ENCODE measurements around the gene FN3K. TPM values are rescaled to one million over a fixed set of nuclear protein-coding genes. Genes with fewer than 3 reads are reported as not detected.
"Not testable (repeated sequence)": the region's sequence is repeated elsewhere in the genome, so short reads cannot be mapped to it uniquely, and the experiment has no call there.

The FN3K gene
- total RNA-seq, 2 experiments from 2014 or later: 1.7 to 1.9 TPM

- ATAC-seq (no peak), DNase-seq (no peak)
- Mint-ChIP-seq H3K36me3 (ENCODE audit: low read depth) (peaks cover 59% of the 10 kb centered on the region), H3K4me3 (no peak overlapping the region), H3K9me3 (ENCODE audit: insufficient read depth) (peaks cover 8% of the 10 kb centered on the region), H3K4me1 (ENCODE audit: low read depth) (no peaks in the 10 kb centered on the region), H3K27me3 (ENCODE audit: low read depth) (no peaks in the 10 kb centered on the region), H3K27ac (no peak overlapping the region)
- ChIA-PET CTCF (interaction anchor here (1.2 kb wide), 1 partner anchor 10 kb away, joined by 4 read pairs; no protein-coding TSS in a partner anchor), POLR2A (no interaction called here)
These were observed 5.7 kb upstream of the FN3K start for GRCh38 chr17:82729479-82730260.

- H3K9me3 Mint-ChIP-seq (ENCODE audit: insufficient read depth): peaks cover 8% of the 10 kb centered on the region
- ATAC-seq (no peak), DNase-seq (no peak)
- peaks cover 50% of the 10 kb centered on the region for H3K36me3 Mint-ChIP-seq (ENCODE audit: low read depth)
- no peaks in the 10 kb centered on the region for H3K27me3 Mint-ChIP-seq (ENCODE audit: low read depth)
- no peak overlapping the region for H3K4me3 Mint-ChIP-seq
- POLR2A ChIA-PET: interaction anchor here (1.1 kb wide), 1 partner anchor 16 kb away, joined by 3 read pairs; no protein-coding TSS in a partner anchor
- no peak overlapping the region for H3K27ac Mint-ChIP-seq
- CTCF ChIA-PET: interaction anchor here (1.8 kb wide), 1 partner anchor 9 kb away, joined by 7 read pairs; no protein-coding TSS in a partner anchor
- H3K4me1 Mint-ChIP-seq (ENCODE audit: low read depth): no peaks in the 10 kb centered on the region
These were observed 3.2 kb upstream of the FN3K start for GRCh38 chr17:82732118-82732743.

- POLR2A ChIA-PET: no interaction called here
- H3K4me1 Mint-ChIP-seq (ENCODE audit: low read depth): no peaks in the 10 kb centered on the region
- no peak overlapping the region for H3K4me3 Mint-ChIP-seq
- peaks cover 22% of the 10 kb centered on the region for H3K9me3 Mint-ChIP-seq (ENCODE audit: insufficient read depth)
- H3K27me3 Mint-ChIP-seq (ENCODE audit: low read depth): no peaks in the 10 kb centered on the region
- CTCF ChIA-PET: no interaction called here
- ATAC-seq (no peak), DNase-seq (no peak)
- no peak overlapping the region for H3K27ac Mint-ChIP-seq
- peaks cover 44% of the 10 kb centered on the region for H3K36me3 Mint-ChIP-seq (ENCODE audit: low read depth)
These were observed 1.2 kb downstream of the FN3K start for GRCh38 chr17:82736511-82737185.

GRCh38 chr17:82737967-82738877 lies 2.8 kb downstream of the FN3K start:
- no peaks in the 10 kb centered on the region for H3K27me3 Mint-ChIP-seq (ENCODE audit: low read depth)
- no peak overlapping the region for H3K27ac Mint-ChIP-seq
- ChIA-PET CTCF (no interaction called here), POLR2A (no interaction called here)
- H3K4me1 Mint-ChIP-seq (ENCODE audit: low read depth): no peaks in the 10 kb centered on the region
- no peak overlapping the region for H3K4me3 Mint-ChIP-seq
- H3K36me3 Mint-ChIP-seq (ENCODE audit: low read depth): peaks cover 33% of the 10 kb centered on the region
- ATAC-seq (no peak), DNase-seq (no peak)
- peaks cover 25% of the 10 kb centered on the region for H3K9me3 Mint-ChIP-seq (ENCODE audit: insufficient read depth)

GRCh38 chr17:82740906-82741759 lies 5.7 kb downstream of the FN3K start:
- POLR2A ChIA-PET: no interaction called here

GRCh38 chr17:82743344-82744219 lies 8.2 kb downstream of the FN3K start:
- peaks cover 21% of the 10 kb centered on the region for H3K9me3 Mint-ChIP-seq (ENCODE audit: insufficient read depth)
- ChIA-PET POLR2A (interaction anchor here (0.7 kb wide), 1 partner anchor 26 kb away, joined by 3 read pairs; no protein-coding TSS in a partner anchor), CTCF (no interaction called here)
- DNase-seq: no peak
- no peak for ATAC-seq
- H3K27ac Mint-ChIP-seq: no peak overlapping the region
- H3K36me3 Mint-ChIP-seq (ENCODE audit: low read depth): peaks cover 19% of the 10 kb centered on the region
- no peak overlapping the region for H3K4me3 Mint-ChIP-seq
- H3K4me1 Mint-ChIP-seq (ENCODE audit: low read depth): no peaks in the 10 kb centered on the region
- no peaks in the 10 kb centered on the region for H3K27me3 Mint-ChIP-seq (ENCODE audit: low read depth)

More at GRCh38 chr17:82740906-82741759, 5.7 kb downstream of the FN3K start:
- H3K27ac Mint-ChIP-seq: no peak overlapping the region
- ATAC-seq (no peak), DNase-seq (no peak)
- no peak overlapping the region for H3K4me3 Mint-ChIP-seq
- H3K27me3 Mint-ChIP-seq (ENCODE audit: low read depth): no peaks in the 10 kb centered on the region
- CTCF ChIA-PET: interaction anchor here (2.1 kb wide), 1 partner anchor 9 kb away, joined by 7 read pairs; no protein-coding TSS in a partner anchor
- no peaks in the 10 kb centered on the region for H3K4me1 Mint-ChIP-seq (ENCODE audit: low read depth)
- H3K36me3 Mint-ChIP-seq (ENCODE audit: low read depth): peaks cover 19% of the 10 kb centered on the region
- H3K9me3 Mint-ChIP-seq (ENCODE audit: insufficient read depth): peaks cover 21% of the 10 kb centered on the region

- Mint-ChIP-seq H3K9me3 (ENCODE audit: insufficient read depth) (peaks cover 21% of the 10 kb centered on the region), H3K36me3 (ENCODE audit: low read depth) (peaks cover 19% of the 10 kb centered on the region)
- ATAC-seq; DNase-seq; POLR2A ChIA-PET; H3K4me3 Mint-ChIP-seq; H3K4me1 Mint-ChIP-seq (ENCODE audit: low read depth); CTCF ChIA-PET; H3K27ac Mint-ChIP-seq; H3K27me3 Mint-ChIP-seq (ENCODE audit: low read depth): not testable (repeated sequence)
These were observed 9.3 kb downstream of the FN3K start for GRCh38 chr17:82744736-82745135.

- ATAC-seq (no peak), DNase-seq (no peak)
- peaks cover 17% of the 10 kb centered on the region for H3K9me3 Mint-ChIP-seq (ENCODE audit: insufficient read depth)
- no peak overlapping the region for H3K27ac Mint-ChIP-seq
- H3K27me3 Mint-ChIP-seq (ENCODE audit: low read depth): no peaks in the 10 kb centered on the region
- no peaks in the 10 kb centered on the region for H3K4me1 Mint-ChIP-seq (ENCODE audit: low read depth)
- peaks cover 14% of the 10 kb centered on the region for H3K36me3 Mint-ChIP-seq (ENCODE audit: low read depth)
- H3K4me3 Mint-ChIP-seq: no peak overlapping the region
- ChIA-PET CTCF (no interaction called here), POLR2A (no interaction called here)
These were observed 10.1 kb downstream of the FN3K start for GRCh38 chr17:82745524-82745923.

GRCh38 chr17:82748756-82749155 lies 13.3 kb downstream of the FN3K start:
- ChIA-PET POLR2A (interaction anchor here (1.0 kb wide), 1 partner anchor 16 kb away, joined by 3 read pairs; no protein-coding TSS in a partner anchor), CTCF (no interaction called here)
- Mint-ChIP-seq H3K36me3 (ENCODE audit: low read depth) (peaks cover 3% of the 10 kb centered on the region), H3K27me3 (ENCODE audit: low read depth) (no peaks in the 10 kb centered on the region), H3K27ac (no peak overlapping the region), H3K4me1 (ENCODE audit: low read depth) (peaks cover 12% of the 10 kb centered on the region), H3K9me3 (ENCODE audit: insufficient read depth) (no peaks in the 10 kb centered on the region), H3K4me3 (no peak overlapping the region)
- ATAC-seq (no peak), DNase-seq (no peak)

- DNase-seq: no peak
- Mint-ChIP-seq H3K27ac (no peak overlapping the region), H3K4me1 (ENCODE audit: low read depth) (peaks cover 25% of the 10 kb centered on the region), H3K9me3 (ENCODE audit: insufficient read depth) (no peaks in the 10 kb centered on the region), H3K4me3 (peak overlapping the region; percentile 31), H3K36me3 (ENCODE audit: low read depth) (peaks cover 5% of the 10 kb centered on the region), H3K27me3 (ENCODE audit: low read depth) (no peaks in the 10 kb centered on the region)
- ChIA-PET CTCF (no interaction called here), POLR2A (no interaction called here)
- ATAC-seq: no peak
These were observed 15.0 kb downstream of the FN3K start for GRCh38 chr17:82750241-82750908.
